GM19043 (cell line): ENCODE results near the gene MEF2B.
"Not testable (repeated sequence)": the region's sequence is repeated elsewhere in the genome, so short reads cannot be mapped to it uniquely, and the experiment has no call there.

Experiments used
- ATAC-seq: cut with Tn5 transposase; IDR thresholded peaks from one replicate; pipeline ENCODE4 v1.9.1; 2021; ENCODE audit warnings: low read depth; ENCODE audit not compliant: unreplicated experiment

MEF2B gene

DNA sequence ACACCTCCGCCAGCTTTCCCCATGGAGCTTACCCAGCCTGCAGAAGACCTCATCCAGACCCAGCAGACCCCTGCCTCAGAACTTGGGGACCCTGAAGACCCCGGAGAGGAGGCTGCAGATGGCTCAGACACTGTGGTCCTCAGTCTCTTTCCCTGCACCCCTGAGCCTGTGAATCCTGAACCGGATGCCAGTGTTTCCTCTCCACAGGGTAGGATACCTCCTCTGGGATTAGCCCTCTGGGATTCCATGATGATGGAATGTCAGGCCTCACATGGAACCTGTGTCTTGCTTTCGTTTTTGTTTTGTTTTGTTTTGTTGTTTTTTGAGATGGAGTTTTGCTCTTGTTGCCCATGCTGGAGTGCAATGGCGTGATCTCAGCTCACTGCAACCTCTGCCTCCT, 23.9 kb upstream of the MEF2B start:
- no peak for ATAC-seq

DNA sequence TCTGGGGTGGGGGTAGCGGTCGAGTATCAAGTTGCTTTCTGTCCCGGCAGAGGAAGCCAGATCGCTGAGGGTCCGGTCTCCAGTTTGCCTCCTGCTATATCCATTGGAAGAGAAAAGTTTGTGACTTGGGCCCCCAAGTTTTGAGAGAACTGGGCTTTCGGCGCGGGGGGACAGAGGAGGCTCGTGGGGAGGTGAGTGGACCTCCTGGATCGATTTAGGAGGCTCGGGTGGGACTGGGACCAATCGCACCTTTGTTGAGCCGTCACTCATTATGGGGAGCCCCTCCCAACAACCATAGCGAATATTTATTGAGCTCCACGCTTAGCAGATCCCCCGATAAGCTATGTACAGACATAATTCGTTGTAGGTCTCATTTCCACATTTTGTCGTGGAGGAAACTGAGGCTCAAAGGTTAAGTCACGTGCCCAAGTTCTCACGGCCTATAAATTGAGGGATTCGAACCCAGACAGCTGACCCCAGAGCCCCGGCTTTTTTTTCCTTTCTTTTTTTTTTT, 22.9 kb upstream of the MEF2B start:
- ATAC-seq, result no peak

DNA sequence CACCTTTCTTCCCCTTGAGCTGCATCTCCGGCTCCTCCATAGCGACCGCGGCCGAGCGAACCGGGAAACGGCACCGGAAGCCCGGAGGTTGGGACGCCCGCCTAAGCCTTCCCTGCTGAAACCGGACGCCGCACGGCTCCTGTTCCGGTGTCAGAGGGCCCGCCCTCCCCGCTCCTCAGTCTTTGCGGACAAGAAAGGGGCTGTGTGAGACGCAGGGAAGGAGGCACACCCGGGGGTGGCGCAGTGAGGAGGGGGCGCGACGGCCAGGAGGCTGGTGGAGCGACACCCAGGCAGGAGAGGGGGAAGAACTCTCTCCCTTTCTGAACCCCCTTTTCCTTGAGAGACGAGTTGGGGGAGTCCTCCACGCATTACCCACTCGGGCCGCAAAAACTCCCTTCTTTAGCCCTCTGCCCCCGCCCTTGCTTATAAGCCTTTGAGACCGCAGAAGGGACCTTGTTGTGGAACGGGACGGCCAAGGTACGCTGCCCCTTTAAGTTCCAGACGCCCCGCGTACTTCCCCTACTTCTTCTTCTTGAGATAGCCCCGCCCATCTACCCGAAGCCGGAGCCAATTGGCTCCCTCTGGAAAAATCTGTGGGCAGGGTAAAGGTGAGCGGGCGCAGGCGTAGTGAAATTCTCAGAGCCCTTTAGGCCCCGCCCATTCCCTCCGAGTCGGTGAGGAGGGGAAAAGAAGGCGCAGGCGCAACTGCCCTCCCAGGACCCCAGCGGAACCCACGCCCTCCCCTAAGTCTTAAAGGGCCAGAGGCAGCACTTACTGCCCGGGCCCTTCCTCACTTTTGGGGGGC, 22.2 kb upstream of the MEF2B start, which contains the start of the genes BORCS8 and RFXANK:
Gene BORCS8, minus strand, starts transcription at position 75 of the 805 bp plus-strand sequence. Its CDS starts 35 bp downstream, at position 40.
Gene RFXANK, plus strand, starts transcription at position 181 of the 805 bp plus-strand sequence. CDS start 1,689 bp downstream, outside the sequence.
- ATAC-seq, result peak; percentile 82

DNA sequence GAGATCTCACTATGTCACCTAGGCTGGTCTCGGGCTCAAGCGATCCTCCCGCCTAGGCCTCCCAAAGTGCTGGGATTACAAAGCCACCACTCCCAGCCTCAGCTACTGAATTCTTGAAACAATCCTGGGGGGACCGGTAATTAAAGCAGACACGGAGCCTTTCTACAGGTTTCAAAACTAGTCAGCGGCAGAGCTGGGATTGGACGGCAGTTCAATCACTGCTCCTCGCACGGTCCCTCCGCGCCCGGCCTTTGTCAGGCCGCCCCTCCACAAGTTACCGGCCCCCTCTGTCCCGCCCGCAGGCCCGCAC, 21.7 kb upstream of the MEF2B start:
- ATAC-seq, result no peak

DNA sequence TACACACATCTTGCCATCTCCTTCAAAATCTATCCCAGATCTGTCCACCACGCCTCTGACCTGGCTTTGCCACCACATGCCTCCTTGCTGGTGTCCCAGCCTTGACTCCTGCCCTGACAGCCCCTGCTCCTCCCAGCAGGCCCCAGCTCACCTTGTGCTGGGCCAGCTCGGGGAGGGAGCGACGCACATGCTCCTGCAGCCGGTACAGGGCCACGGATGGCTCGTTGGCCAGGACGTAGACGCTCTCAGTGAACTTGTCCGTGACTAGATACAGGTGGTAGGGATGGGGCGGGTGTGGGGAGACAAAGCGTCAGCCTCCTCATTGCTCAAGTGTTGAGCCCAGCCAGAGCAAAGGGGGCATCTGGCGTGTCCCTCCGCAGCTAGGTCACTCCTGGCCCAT, 16.7 kb upstream of the MEF2B start:
- no peak for ATAC-seq

DNA sequence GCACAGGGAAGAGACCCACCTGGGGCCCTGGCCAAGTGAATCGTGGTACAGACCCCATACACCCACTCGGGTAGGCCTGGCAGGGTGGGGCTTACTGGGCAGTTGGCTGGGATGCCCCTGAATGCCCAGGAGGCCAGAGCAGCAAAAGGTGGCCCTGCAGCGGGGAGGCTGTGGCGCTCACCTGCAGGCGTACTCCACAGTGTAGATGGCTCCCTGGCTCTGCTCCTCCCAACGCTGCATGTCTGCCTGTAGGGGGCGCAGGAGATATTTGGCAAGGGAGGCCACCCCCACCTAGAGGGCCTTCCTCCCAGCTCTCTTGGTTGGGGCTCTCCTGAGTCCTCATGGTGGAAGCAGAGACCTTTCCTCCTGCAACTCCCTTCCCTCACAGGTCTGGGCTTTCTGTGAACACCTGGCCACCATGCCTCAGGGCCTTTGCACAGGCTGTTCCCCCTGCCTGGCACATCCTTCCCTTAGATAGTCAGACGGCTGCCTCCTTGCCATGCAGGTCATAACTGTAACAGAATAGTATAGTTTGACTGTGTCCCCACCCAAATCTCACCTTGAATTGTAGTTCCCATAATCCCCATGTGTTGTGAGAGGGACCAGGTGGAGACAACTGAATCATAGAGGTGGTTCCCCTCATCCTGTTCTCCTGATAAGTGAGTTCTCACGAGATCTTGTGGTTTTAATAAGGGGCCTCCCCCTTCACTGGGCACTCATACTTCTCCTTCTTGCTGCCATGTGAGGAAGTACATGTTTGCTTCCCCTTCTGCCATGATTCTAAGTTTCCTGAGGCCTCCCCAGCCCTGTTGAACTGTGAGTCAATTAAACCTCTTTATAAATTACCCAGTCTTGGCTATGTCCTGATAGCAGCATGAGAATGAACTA, 16.0 kb upstream of the MEF2B start:
- no peak for ATAC-seq

GRCh38 chr19:19181488-19181998, 11.5 kb upstream of the MEF2B start:
- no peak for ATAC-seq

- ATAC-seq, result no peak
Measured at GRCh38 chr19:19179548-19180441, 9.7 kb upstream of the MEF2B start.

DNA sequence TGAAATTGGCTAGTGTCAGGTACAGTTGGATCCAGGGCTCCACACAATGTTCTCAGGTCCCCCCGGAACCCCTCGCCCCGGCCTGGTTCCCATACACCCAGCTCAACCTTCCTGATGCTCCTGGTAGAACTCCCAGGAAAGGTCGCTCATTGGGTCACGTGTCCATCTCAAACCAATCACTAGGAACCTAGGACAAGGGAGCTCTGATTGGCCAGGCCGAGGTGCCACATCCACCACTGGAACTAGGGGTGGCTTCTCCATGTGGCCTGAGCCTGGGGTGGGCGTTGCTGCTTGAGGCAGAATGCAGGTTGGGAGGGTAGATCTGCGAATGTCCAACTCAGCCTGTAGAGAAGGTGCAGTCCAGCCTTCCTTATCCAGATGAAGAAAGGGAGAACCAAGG, 6.9 kb upstream of the MEF2B start:
- ATAC-seq, result no peak

GRCh38 chr19:19173243-19173642, 3.2 kb upstream of the MEF2B start:
- not testable (repeated sequence) for ATAC-seq

DNA sequence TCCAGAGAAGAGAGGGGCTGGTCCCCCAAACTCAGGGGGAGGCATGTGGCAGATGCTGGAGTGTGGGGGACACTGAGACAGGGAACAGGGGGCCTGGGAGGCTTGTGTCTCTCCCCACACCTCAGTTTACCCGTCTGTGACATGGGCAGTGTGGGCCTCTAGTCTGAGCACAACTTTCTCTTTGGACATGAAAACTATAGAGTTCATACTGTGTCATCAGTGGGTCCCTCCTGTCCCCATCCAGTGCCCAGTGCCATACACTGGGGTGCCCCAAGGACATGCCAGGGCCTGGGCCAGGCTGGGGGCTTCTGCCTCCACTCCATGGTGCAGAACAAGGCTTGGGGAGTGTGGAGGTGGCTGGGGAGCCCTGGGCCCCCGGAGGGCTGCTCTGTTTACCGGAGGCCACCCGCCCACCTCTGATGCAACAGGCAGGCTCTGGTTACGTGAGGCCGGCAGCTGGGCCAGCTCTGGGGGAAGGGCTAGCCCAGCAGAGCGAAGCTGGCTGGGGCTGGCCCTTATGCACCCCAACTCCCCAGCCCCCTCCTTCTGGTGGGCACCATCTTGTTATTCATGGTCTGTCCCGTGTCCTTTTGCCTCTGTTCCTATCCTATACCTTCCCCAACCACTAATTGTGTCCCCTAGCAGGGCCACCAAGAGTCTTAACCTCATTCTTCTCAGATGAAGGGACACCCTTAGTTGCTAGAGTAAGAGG, 1.9 kb upstream of the MEF2B start:
- no peak for ATAC-seq

DNA sequence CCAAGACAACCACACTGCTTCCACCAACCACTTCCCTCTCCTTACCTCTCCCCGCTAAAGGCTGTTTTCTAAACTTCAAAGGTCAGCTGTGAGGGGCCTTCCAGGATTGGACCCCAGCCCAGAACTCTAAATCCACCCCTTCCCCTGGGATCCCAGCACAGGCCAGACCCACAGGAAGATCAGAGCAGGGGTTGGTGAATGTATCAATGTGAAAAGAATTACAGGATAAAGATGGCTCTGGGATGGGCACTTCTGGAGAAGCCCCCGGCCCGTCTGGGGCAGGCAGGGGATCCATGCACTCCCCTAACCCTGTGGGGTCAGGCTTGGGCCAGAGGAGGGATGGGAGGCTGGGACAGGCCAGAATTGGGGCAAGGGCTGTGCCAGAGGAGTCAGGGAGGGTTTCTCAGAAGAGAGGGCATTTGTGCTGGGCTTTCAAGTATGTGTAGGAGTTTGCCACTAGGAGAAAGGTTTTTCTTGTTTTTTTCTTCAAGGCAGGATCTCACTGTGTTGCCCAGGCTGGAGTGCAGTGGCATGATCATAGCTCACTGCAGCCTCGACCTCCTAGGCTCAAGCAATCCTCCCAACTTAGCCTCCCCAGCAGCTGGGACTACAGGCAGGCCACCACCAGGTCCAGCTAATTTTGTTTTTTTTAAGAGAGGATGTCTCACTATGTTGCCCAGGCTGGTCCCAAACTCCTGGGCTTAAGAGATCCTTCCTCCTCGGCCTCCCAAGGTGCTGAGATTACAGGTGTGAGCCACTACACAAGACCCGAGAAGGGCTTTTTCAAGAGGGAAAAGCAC, 1.0 kb upstream of the MEF2B start:
- no peak for ATAC-seq

DNA sequence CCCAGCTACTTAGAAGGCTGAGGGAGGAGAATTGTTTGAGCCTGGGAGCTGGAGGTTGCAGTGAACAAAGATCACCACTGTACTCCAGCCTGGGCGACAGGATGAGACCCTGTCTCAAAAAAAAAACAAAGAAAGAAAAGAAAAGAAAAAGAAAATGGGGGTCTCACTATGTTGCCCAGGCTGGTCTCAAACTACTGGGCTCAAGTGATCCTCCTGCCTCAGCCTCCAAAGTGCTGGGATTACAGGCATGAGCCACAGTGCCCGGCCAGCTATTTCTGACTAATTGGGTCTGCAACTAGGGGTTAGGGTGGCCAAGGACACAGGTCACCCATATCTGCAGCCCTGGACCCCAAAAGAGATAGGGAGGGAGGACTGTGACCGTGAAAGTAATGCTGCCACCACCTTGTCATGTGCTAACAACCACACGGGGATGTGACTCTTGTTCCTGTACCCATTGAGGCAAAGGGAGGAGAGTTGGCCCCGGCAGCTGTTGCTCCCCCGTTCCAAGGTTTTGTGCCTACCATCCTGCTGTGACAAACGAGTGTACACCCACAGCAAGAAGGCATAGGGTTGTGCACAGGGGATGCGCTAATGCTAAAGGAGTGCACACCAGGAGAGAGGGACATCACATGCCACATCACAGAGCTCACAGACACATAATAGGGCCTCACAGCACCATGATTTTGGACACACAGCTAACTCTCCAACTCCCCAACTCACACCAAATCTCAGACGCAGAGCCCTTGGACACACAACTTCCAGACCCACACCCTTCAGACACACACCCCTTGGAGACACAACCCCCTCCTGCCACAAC, 619 bp downstream of the MEF2B start:
- ATAC-seq, result no peak

GRCh38 chr19:19167612-19168011, 2.5 kb downstream of the MEF2B start:
- ATAC-seq, result no peak

GRCh38 chr19:19165396-19165795, 4.7 kb downstream of the MEF2B start:
- no peak for ATAC-seq

DNA sequence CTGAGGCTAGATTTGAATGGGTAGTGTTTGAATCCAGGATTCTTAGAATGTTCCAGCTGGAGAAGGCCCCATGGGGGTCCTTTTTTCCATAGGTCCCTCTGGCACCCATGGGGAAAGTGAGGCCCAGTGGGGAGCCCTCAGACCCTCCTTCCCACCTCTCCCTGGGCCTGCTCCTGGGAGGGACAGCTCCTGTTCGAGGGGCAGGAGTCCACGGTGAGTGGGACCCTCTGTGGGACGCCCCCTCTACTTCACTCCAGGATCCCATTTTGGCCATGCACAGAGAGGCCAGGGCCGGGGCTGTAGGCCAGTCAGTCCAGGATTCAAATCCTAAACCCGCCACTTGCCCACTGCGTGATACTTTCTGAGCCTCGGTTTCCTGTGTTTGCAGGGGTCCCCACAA, 7.6 kb downstream of the MEF2B start:
- no peak for ATAC-seq

- no peak for ATAC-seq
Measured at GRCh38 chr19:19160461-19161035, 9.5 kb downstream of the MEF2B start.

DNA sequence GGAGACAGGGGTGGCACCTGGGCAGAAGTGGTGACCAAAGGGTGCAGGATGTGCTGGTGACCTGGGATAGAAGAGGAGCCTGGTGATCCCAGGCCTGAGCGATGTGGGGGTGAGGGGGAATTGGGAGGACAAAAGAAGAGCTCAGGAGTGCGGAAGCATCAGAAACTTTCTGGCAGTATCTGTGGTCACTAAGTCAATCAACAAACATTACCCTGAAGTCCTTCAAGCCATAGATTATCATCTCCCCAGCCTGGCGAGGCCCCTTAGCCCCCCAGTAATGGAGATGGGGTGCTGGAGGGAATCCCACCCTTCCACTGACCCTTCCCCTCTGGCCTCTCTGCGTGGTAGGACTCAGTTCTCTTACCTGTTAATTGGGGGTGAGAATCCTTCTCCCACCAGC, 10.5 kb downstream of the MEF2B start:
- ATAC-seq, result no peak
